HG03342 (cell line): ENCODE results near the gene ZDHHC24.

ENCODE experiments used
- ATAC-seq: cut with Tn5 transposase; IDR thresholded peaks from one replicate; pipeline ENCODE4 v1.9.1; 2021; ENCODE audit warnings: mild to moderate bottlenecking, moderate library complexity; ENCODE audit not compliant: unreplicated experiment

The ZDHHC24 gene

DNA sequence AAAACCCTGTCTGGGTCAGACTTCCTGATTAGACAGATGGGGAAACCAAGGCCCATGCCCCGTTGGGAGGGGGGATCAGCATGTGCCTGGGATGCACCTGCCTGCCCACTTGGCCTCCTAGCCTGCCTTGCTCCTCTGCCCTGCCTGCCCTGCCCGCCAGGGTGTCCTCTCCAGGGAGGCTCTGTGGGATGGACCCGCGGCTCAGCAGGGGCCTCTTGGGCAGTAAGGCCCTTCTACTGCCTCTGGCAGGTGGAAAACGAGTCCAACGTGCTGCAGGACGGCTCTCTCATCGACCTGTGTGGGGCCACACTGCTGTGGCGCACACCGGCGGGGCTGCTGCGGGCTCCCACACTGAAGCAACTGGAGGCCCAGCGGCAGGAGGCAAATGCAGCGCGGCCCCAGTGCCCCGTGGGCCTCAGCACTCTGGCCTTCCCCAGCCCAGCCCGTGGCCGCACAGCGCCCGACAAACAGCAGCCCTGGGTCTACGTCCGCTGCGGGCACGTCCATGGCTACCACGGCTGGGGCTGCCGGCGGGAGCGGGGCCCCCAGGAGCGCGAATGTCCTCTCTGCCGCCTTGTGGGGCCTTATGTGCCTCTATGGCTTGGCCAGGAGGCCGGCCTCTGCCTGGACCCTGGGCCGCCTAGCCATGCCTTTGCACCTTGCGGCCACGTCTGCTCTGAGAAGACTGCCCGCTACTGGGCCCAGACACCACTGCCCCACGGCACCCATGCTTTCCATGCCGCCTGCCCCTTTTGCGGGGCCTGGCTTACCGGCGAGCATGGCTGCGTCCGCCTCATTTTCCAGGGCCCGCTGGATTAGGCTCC is 70.3 kb downstream of the ZDHHC24 start:
- ATAC-seq, result no peak

DNA sequence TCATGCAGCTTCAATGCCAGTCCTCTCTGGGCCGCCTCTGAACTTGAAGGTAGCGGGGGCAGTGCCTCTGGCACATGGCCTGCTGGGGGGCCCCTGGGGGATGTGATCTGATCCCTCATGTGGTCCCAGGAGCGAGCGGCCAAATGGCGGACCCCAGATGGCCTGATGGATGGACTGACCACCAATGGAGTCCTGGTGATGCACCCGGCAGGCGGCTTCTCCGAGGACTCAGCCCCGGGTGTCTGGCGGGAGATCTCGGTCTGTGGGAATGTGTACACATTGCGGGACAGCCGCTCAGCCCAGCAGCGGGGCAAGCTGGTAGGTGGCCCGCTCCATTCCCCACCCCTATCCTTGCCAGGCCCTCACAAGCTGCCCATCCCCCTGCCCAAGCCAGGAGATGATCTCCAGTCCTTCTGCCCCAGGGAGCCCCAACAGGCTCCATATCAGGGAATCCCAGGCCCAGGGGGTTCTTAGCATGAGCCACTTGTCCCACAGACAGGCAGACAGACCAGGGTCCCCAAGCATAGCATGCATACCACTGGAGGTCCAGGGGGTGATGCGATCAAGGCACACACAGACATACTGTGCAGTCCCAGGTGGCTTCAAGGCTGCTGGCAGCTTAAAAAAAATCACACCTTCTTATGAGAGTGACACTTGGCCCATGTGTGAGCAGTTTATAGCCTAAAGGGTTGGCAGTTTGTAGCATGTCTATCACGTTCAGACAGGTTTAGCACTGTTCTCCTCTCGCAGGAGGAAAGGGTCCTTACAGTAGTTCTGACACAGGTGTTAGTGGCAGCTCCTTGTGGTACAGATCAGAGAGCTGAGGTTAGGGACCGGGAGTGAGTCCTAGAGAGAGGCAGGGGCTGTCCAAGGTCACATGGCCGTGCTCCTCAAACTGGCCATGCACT is 72.0 kb downstream of the ZDHHC24 start:
- ATAC-seq, result no peak

- ATAC-seq, result no peak
These were observed 72.7 kb downstream of the ZDHHC24 start for GRCh38 chr11:66473167-66473566.

DNA sequence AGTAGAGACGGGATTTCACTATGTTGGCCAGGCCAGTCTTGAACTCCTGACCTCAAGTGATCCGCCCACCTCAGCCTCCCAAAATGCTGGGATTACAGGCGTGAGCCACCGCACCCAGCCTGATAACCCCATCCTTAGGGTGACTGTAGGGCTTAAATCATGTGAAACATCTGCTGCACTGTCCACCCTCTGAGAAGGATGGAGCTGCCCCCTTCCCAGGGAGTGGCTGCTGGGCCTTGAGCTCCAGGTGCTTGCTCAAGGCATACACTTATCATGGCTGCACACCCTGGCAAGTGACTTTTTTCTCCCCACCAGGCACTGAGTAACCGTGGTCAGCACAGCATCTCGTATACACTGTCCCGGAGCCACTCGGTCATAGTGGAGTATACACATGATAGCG is 73.8 kb downstream of the ZDHHC24 start:
- no peak for ATAC-seq

DNA sequence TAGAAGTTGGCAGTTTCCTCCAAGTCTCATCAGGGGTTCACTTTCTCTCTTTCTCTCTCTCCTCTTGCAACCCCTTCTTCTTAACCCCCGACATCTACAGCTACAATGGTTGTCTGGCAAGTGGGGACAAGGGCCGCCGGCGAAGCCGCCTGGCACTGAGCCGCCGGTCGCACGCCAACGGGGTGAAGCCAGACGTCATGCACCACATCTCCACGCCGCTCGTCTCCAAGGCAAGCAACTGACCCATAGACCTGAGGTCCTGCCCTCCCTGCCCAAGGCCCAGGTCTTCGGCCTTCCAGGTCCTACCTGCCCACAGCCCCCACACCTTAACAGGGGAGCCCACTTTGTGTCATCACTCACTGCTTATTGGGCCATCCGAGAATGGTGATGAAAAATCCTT is 74.7 kb downstream of the ZDHHC24 start:
- no peak for ATAC-seq
